ENCODE results near the gene EDN3.

DNA sequence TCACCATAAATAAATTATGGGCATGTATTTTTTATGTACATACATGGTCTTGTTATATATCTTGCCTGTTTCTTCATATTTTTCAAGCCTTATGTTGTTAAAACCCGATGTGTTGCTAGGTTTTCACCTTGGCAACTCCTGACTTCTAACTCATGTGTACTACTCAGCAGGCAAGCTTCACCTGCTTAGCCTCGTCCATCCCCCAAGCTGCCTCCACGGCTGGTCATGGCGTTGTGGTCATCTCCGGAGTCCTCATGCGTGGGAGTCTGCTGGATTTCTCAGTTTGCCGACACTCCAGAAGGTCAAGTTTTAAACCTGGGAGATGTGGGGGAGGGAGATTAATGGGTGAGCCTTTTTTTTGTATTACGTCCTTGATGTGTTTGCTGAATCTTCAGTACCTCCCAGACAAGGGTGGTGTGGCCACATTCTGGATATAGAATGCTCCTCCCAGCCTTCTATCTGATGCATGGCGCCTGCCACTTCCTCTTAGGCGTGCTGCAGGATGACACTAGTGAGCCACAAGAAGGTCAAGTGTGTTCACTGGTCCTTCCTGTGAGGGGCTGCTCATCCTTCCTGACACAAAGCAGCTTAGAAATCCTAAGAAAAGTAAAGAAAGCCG lies 26.6 kb upstream of the EDN3 start:
- TF ChIP-seq ZBTB33 (IDR thresholded peaks at IDR 0.05; ENCODE audit: extremely low read depth, insufficient replicate concordance, low read length), result no peak
- TF ChIP-seq EZH2phosphoT487 (IDR thresholded peaks at IDR 0.05; ENCODE audit: borderline replicate concordance), result no peak
- no peak for TF ChIP-seq CTCF (IDR thresholded peaks at IDR 0.05 in 2 of 3, conservative IDR thresholded peaks at IDR 0.05 in 1 of 3; ENCODE audit: borderline replicate concordance in 1 of 3, insufficient read depth in 1 of 3, low read depth in 2 of 3, low read length in 2 of 3)
- TF ChIP-seq POLR2AphosphoS5 (IDR thresholded peaks at IDR 0.05; ENCODE audit: low read depth, low read length), result no peak

All from HCT116 (cell line).